K562 (cell line): ENCODE measurements around the gene DYNLT2B. TPM values are rescaled to one million over a fixed set of nuclear protein-coding genes. Genes with fewer than 3 reads are reported as not detected.

ENCODE experiments used
- ATAC-seq: fragments of 200-7000 bp; cut with Tn5 transposase; 3 replicates; pipeline ENCODE4 v1.9.1; 2020; ENCODE audit warnings: moderate library complexity
- BruUV-seq: library from RNA; stranded (reverse); fragments of 400-500 nt; replicated peaks from 2 replicates; lab custom pipeline; 2021; lab: Mats Ljungman, UMichigan
- CTCF ChIA-PET: fragments of 300-600 bp; formaldehyde crosslinking; extraction: SDS; loops from one replicate; lab custom pipeline; 2021; ENCODE audit warnings: low intra/inter-chr PET ratio; lab: Yijun Ruan, JAX
- POLR2A ChIA-PET: fragments of 300-600, 350-650 bp; sonication (Branson Sonifier 250); formaldehyde crosslinking; extraction: SDS; loops from one replicate; lab custom pipeline; 2021; ENCODE audit warnings: antibody characterized with exemption, inconsistent platforms; lab: Yijun Ruan, JAX
- DNase-seq, 4 experiments: peaks; one replicate each; pipeline versions ENCODE4 v3.0.0 to v3.0.0-alpha.2; 2011 to 2018; ENCODE audit warnings: low spot score in 3 of 4, mixed read lengths in 3 of 4; ENCODE audit errors: extremely low read depth in 1 of 4
- FAIRE-seq: peaks from 2 replicates; lab custom pipeline; 2011; peaks lifted over from hg19 to GRCh38; lab: Jason Lieb, UNC
- H2AFZ ChIP-seq: 2 replicates; pipeline ENCODE4 v1.6.0; 2011; ENCODE audit warnings: low read depth, low read length, control low read depth, inconsistent platforms
- H3K27ac ChIP-seq: fragments of 200-600 bp; 3 replicates; pipeline ENCODE4 v1.8.0; 2011; ENCODE audit warnings: low read depth, mild to moderate bottlenecking, control low read depth, inconsistent platforms, low read length, moderate library complexity, mixed read lengths; ENCODE audit errors: extremely low read depth
- H3K27me3 ChIP-seq, 2 experiments: fragments of 300-600 bp in 1 of 2; 2 replicates in 1 of 2; 3 replicates in 1 of 2; pipeline versions ENCODE4 v1.6.0 to v1.8.0; 2011; ENCODE audit warnings: inconsistent platforms in 2 of 2, low read length in 2 of 2, mild to moderate bottlenecking in 1 of 2, mixed read lengths in 1 of 2, moderate library complexity in 1 of 2; ENCODE audit not compliant: control insufficient read depth in 2 of 2, insufficient read depth in 2 of 2
- H3K36me3 ChIP-seq: fragments of 300-600 bp; 3 replicates; pipeline ENCODE4 v1.8.0; 2011; ENCODE audit warnings: mild to moderate bottlenecking, low read length, inconsistent platforms; ENCODE audit not compliant: control insufficient read depth, insufficient read depth
- H3K4me1 ChIP-seq, 2 experiments: fragments of 200-600 bp in 1 of 2; replicated peaks in 1 of 2; 2 replicates in 1 of 2; 3 replicates in 1 of 2; pipeline versions ENCODE4 v1.5.1 to v1.8.0; 2011; ENCODE audit warnings: inconsistent platforms in 2 of 2, low read length in 2 of 2, mild to moderate bottlenecking in 1 of 2, mixed read lengths in 1 of 2, moderate library complexity in 1 of 2; ENCODE audit not compliant: control insufficient read depth in 2 of 2, insufficient read depth in 2 of 2
- H3K4me2 ChIP-seq: 2 replicates; pipeline ENCODE4 v1.6.1; 2011; ENCODE audit warnings: low read length, control low read depth, inconsistent platforms, mixed read lengths; ENCODE audit not compliant: insufficient read depth
- H3K4me3 ChIP-seq: fragments of 200-600 bp; sonication (generic), shearing (Covaris generic); 2 replicates; pipeline ENCODE4 v1.5.1; 2016; ENCODE audit warnings: control low read depth, inconsistent platforms
- H3K79me2 ChIP-seq: fragments of 200-600 bp; 3 replicates; pipeline ENCODE4 v1.8.0; 2011; ENCODE audit warnings: low read length, inconsistent platforms; ENCODE audit not compliant: control insufficient read depth, insufficient read depth
- H3K9ac ChIP-seq, 2 experiments: 2 replicates each; pipeline versions ENCODE4 v1.6.0 to v1.6.1; 2011; ENCODE audit warnings: low read depth in 2 of 2, low read length in 2 of 2, control low read depth in 1 of 2, inconsistent platforms in 1 of 2, mild to moderate bottlenecking in 1 of 2, mixed read lengths in 1 of 2; ENCODE audit not compliant: insufficient read depth in 1 of 2
- H3K9me1 ChIP-seq: one replicate; pipeline ENCODE4 v1.6.0; 2011; ENCODE audit warnings: inconsistent platforms, mild to moderate bottlenecking, low read length, moderate library complexity; ENCODE audit not compliant: control insufficient read depth, insufficient read depth
- H3K9me3 ChIP-seq: replicated peaks from 2 replicates; pipeline ENCODE4 v1.5.1; 2011; ENCODE audit warnings: low read depth, low read length, inconsistent platforms; ENCODE audit not compliant: control insufficient read depth, insufficient read depth
- H4K20me1 ChIP-seq: replicated peaks from 2 replicates; pipeline ENCODE4 v1.6.1; 2011; ENCODE audit warnings: low read length, inconsistent platforms, mixed read lengths; ENCODE audit not compliant: control insufficient read depth, insufficient read depth
- CREBBP ChIP-seq: IDR thresholded peaks from one replicate; pipeline ENCODE4 v1.6.1; 2012; ENCODE audit warnings: low read depth, mild to moderate bottlenecking, control low read depth, inconsistent platforms, low read length
- FOSL1 ChIP-seq: fragments of 200-800 bp; sonication (Bioruptor generic); conservative IDR thresholded peaks from 2 replicates; pipeline ENCODE4 v1.6.1; 2016; ENCODE audit warnings: missing genetic modification characterization, missing compliant biosample characterization
- MCM7 ChIP-seq, 2 experiments: fragments of 450-650 bp; IDR thresholded peaks; 2 replicates each; pipeline ENCODE4 v1.6.1; 2016 to 2018
- NCOA1 ChIP-seq: fragments of 450-650 bp; IDR thresholded peaks from 2 replicates; pipeline ENCODE4 v1.6.1; 2016; ENCODE audit warnings: low read depth
- PATZ1 ChIP-seq: fragments of 250-450 bp; sonication (Bioruptor Pico); IDR thresholded peaks from 2 replicates; pipeline ENCODE4 v1.5.0; 2020; ENCODE audit warnings: mild to moderate bottlenecking, borderline replicate concordance
- ZNF121 ChIP-seq: sonication (generic); formaldehyde crosslinking; conservative IDR thresholded peaks from 2 replicates; pipeline ENCODE4 v1.8.0; 2022; ENCODE audit warnings: missing genetic modification reagents
- WGBS: fragments of 100-300 bp; shearing (Covaris generic); methylation state at CpG from one replicate; pipeline ENCODE4 v1.1.6; 2016; ENCODE audit warnings: low coverage, mixed read lengths; ENCODE audit not compliant: insufficient coverage; ENCODE audit errors: missing lambda C conversion rate; 5-methylcytosine and 5-hydroxymethylcytosine counted together
- in situ Hi-C: fragments of 300-500 bp; cut with MboI; formaldehyde crosslinking; loops from 4 replicates; pipeline ENCODE4 v1.15.0; 2018; ENCODE audit warnings: inconsistent platforms, mixed read lengths
- intact Hi-C: fragments of 100-400 bp; cut with micrococcal nuclease; formaldehyde crosslinking; loops from 2 replicates; pipeline ENCODE4 v1.14.2; 2022
- polyA plus RNA-seq, 8 experiments: library from polyadenylated mRNA; depleted of rRNA in 4 of 8; stranded (reverse) in 5 of 8; unstranded in 3 of 8; fragments of >200 nt; fragmentation: Nextera tagmentation in 2 of 8; fragmentation: Illumina TruSeq in 1 of 8; extraction: Ambion mirVana in 2 of 8; extraction: Trizol in 1 of 8; gene quantifications; 2 replicates each; pipeline versions ENCODE4 v1.2.1 to v1.2.3, GENCODE V29; 2011 to 2014; ENCODE audit warnings: inconsistent platforms in 1 of 8, missing spikeins in 1 of 8
- total RNA-seq, 7 experiments: library from RNA; depleted of rRNA in 6 of 7; stranded (reverse); fragments of >200 nt in 6 of 7; fragmentation: Illumina TruSeq in 2 of 7; extraction: Trizol in 2 of 7; gene quantifications; 2 replicates each; pipeline versions ENCODE4 v1.2.1 to v1.2.3, GENCODE V29; 2011 to 2021; ENCODE audit warnings: low replicate concordance in 1 of 7

The DYNLT2B gene
- total and polyA plus RNA-seq, 9 of the 15 experiments (the other 6 are each of a cell fraction or from before 2014, with no cell fraction given): 6.5 to 19.9 (median 8.7) TPM

GRCh38 chr3:196272826-196273225 is 45.2 kb downstream of the DYNLT2B start:
- Histone ChIP-seq H4K20me1 (no peaks in the 10 kb centered on the region), H2AFZ (no peak overlapping the region), H3K79me2 (peaks cover 62% of the 10 kb centered on the region), H3K9me3 (no peaks in the 10 kb centered on the region; the same call in 1 of the 2 replicates), H3K4me1 (peaks cover 28 to 30% of the 10 kb centered on the region in 2 experiments), H3K36me3 (peaks cover 34% of the 10 kb centered on the region; the same call in 2 of the 3 replicates), H3K9me1 (no peaks in the 10 kb centered on the region), H3K9ac (peak overlapping the region in 1 of 2 experiments; percentile 48; a peak in 1 of 4 replicates), H3K4me2 (no peak overlapping the region), H3K27me3 (no peaks in the 10 kb centered on the region), H3K4me3 (no peak overlapping the region), H3K27ac (no peak overlapping the region)
- BruUV-seq: no TSS peak
- in situ Hi-C loops: no loop called here
- TF ChIP-seq FOSL1 (no peak), NCOA1 (no peak), ZNF121 (CRISPR knock-in tag) (no peak), MCM7 (IDR thresholded peaks at IDR 0.05) (no peak), CREBBP (no peak), PATZ1 (CRISPR knock-in tag) (no peak)
- WGBS: 97% methylated on average over 14 of the region's 14 CpGs
- CTCF ChIA-PET: no interaction called here
- POLR2A ChIA-PET: interaction anchor here (0.7 to 2.7 kb wide), 5 partner anchors 9 to 182 kb away, joined by 3 to 18 read pairs (median 4); no protein-coding TSS in a partner anchor
- ATAC-seq (no peak), DNase-seq (no peak), FAIRE-seq (no peak)
- intact Hi-C loops: loop anchor here (5.0 kb wide), 1 partner anchor 159 kb away; the partner anchor contains the start of gene UBXN7
